DOHH2 (cell line): ENCODE results near the gene RPL23.

Experiments used
- EZH2phosphoT487 ChIP-seq: fragments of 200-600 bp; sonication (generic); IDR thresholded peaks from 2 replicates; pipeline ENCODE4 v1.6.1; 2017; ENCODE audit warnings: borderline replicate concordance, mild to moderate bottlenecking, antibody characterized with exemption, low read length, moderate library complexity, mixed read lengths
- TF ChIP-seq, protein P1 (sequence below): fragments of 200-600 bp; sonication (generic); IDR thresholded peaks from one replicate; pipeline ENCODE4 v1.5.1; 2014; ENCODE audit warnings: antibody characterized with exemption, mild to moderate bottlenecking, low read depth, low read length; ENCODE audit not compliant: poor library complexity, severe bottlenecking

DNA sequence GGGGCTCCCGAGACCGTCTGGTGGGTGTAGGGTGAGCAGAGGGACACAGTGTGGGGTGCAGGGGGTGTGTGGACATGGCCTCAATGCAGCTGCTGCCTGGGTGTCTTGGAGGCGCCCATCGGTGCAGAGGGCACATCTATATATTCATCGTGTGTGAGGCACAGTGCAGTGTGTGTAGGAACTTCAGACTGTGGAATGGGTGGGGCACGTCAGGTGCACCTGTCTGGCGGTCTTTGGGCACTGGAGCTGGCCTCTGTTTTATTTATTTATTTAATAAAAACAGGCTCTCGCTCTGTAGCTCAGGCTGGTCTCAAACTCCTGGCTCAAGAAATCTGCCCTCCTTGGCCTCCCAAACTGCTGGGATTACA lies 33.1 kb upstream of the RPL23 start:
- TF ChIP-seq, protein P1, sequence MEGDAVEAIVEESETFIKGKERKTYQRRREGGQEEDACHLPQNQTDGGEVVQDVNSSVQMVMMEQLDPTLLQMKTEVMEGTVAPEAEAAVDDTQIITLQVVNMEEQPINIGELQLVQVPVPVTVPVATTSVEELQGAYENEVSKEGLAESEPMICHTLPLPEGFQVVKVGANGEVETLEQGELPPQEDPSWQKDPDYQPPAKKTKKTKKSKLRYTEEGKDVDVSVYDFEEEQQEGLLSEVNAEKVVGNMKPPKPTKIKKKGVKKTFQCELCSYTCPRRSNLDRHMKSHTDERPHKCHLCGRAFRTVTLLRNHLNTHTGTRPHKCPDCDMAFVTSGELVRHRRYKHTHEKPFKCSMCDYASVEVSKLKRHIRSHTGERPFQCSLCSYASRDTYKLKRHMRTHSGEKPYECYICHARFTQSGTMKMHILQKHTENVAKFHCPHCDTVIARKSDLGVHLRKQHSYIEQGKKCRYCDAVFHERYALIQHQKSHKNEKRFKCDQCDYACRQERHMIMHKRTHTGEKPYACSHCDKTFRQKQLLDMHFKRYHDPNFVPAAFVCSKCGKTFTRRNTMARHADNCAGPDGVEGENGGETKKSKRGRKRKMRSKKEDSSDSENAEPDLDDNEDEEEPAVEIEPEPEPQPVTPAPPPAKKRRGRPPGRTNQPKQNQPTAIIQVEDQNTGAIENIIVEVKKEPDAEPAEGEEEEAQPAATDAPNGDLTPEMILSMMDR: no peak
- TF ChIP-seq EZH2phosphoT487: no peak
